Esophagus muscularis mucosa (tissue), 4 donors: ENCODE results near the gene ATP6V1C2. TPM values are rescaled to one million over a fixed set of nuclear protein-coding genes. Genes with fewer than 3 reads are reported as not detected.

Experiments used
- DNase-seq: peaks from one replicate; pipeline ENCODE4 v3.0.0-alpha.2; 2017; ENCODE audit errors: extremely low spot score
- H3K27ac ChIP-seq, 4 donors: fragments of 200-600 bp; sonication (generic); replicated peaks in 1 of 4; 1 replicate in 3 of 4; 2 replicates in 1 of 4; pipeline ENCODE4 v1.5.1; 2016 to 2019; ENCODE audit warnings: mild to moderate bottlenecking in 1 of 4
- H3K27me3 ChIP-seq, 4 donors: fragments of 200-600 bp; sonication (generic); one replicate each; pipeline versions ENCODE4 v1.5.1 to v1.6.0; 2016 to 2019
- H3K36me3 ChIP-seq, 4 donors: fragments of 200-600 bp; sonication (generic); one replicate each; pipeline ENCODE4 v1.5.1; 2016 to 2019
- H3K4me1 ChIP-seq, 4 donors: fragments of 200-600 bp; sonication (generic); one replicate each; pipeline ENCODE4 v1.5.1; 2016 to 2019
- H3K4me3 ChIP-seq, 4 donors: fragments of 200-600 bp; sonication (generic); 1 replicate in 2 of 4; 2 replicates in 2 of 4; pipeline ENCODE4 v1.5.1; 2016 to 2019; ENCODE audit warnings: mild to moderate bottlenecking in 4 of 4, moderate library complexity in 1 of 4
- H3K9me3 ChIP-seq, 4 donors: fragments of 200-600 bp; sonication (generic); 1 replicate in 3 of 4; 2 replicates in 1 of 4; pipeline ENCODE4 v1.5.1; 2016 to 2019
- EP300 ChIP-seq: sonication (generic); formaldehyde crosslinking; IDR thresholded peaks from one replicate; pipeline ENCODE4 v1.6.1; 2017; ENCODE audit warnings: antibody characterized with exemption
- POLR2A ChIP-seq: fragments of 450-650 bp; IDR thresholded peaks from one replicate; pipeline ENCODE4 v1.6.1; 2017; ENCODE audit warnings: antibody characterized with exemption, moderate library complexity, mild to moderate bottlenecking, low read depth
- POLR2AphosphoS5 ChIP-seq, 2 donors: sonication (generic); formaldehyde crosslinking; IDR thresholded peaks; one replicate each; pipeline ENCODE4 v1.6.1; 2017; ENCODE audit warnings: antibody characterized with exemption in 2 of 2
- WGBS: methylation state at CpG from one replicate; pipeline ENCODE4 v1.1.5; 2018; 5-methylcytosine and 5-hydroxymethylcytosine counted together
- intact Hi-C: fragments of 100-400 bp; cut with DNase I; formaldehyde crosslinking; loops from one replicate; pipeline ENCODE4 v1.15.1; 2023
- total RNA-seq, 4 donors: library from RNA; depleted of rRNA; stranded (reverse); fragments of >200 nt; gene quantifications; one replicate each; pipeline versions ENCODE4 v1.1.0 to v1.2.1, GENCODE V29; 2016
- TF ChIP-seq, protein P1 (sequence below), 3 experiments: fragments of 200-600 bp in 2 of 3; fragments of 450-650 bp in 1 of 3; sonication (generic) in 2 of 3; IDR thresholded peaks; one replicate each; pipeline ENCODE4 v1.5.1; 2017 to 2019; ENCODE audit warnings: antibody characterized with exemption in 3 of 3, mild to moderate bottlenecking in 2 of 3, moderate library complexity in 1 of 3

ATP6V1C2 gene
- total RNA-seq, 4 donors from 2014 or later, result 0.17 TPM; not detected in 3

DNA sequence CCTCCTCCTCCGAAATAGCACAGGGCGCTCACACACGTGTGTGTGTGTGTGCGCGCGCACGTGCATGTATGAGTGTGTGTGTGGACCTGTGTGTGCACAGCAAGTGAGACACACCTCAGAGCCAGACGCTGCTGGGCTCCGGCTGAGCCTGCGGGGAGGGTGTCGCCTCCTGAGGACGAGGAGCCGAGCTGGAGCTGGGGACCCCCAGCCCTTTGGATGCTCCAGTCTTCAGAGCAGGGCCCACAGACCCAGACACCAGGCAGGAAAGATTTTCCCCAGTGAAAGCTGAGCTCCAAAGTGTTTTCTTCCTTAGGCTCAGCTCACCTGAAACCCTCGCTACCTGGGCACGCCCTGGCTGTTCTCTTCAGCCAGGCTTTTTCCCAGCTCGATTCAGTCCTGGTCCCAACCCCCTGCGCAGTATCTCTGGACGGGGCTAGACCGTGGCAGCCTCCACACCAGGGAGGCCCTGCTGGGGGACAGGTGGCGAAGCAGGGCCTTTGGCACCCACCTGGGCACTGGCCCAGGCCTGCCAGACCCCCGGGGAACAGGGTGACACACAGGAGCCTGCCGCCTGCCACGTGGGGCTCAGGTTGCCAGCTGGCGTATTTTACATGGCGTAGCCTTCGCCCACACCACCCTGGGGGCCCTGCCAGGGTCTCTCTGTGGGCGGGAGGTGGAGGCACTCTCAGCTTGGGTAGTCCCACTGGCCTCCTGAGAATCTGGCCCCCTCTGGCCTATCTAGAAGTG, 55.0 kb downstream of the ATP6V1C2 start:
- 88% methylated on average over 16 of the region's 27 CpGs for WGBS
- intact Hi-C loops, result no loop called here
- Histone ChIP-seq H3K27ac (no peak overlapping the region), H3K4me3 (no peak overlapping the region), H3K4me1 (peaks cover 0 to 3% (median 0%) of the 10 kb centered on the region in 4 donors), H3K27me3 (no peaks in the 10 kb centered on the region), H3K36me3 (peaks cover 17 to 45% (median 35%) of the 10 kb centered on the region in 4 donors), H3K9me3 (no peaks in the 10 kb centered on the region)
- TF ChIP-seq, protein P1, sequence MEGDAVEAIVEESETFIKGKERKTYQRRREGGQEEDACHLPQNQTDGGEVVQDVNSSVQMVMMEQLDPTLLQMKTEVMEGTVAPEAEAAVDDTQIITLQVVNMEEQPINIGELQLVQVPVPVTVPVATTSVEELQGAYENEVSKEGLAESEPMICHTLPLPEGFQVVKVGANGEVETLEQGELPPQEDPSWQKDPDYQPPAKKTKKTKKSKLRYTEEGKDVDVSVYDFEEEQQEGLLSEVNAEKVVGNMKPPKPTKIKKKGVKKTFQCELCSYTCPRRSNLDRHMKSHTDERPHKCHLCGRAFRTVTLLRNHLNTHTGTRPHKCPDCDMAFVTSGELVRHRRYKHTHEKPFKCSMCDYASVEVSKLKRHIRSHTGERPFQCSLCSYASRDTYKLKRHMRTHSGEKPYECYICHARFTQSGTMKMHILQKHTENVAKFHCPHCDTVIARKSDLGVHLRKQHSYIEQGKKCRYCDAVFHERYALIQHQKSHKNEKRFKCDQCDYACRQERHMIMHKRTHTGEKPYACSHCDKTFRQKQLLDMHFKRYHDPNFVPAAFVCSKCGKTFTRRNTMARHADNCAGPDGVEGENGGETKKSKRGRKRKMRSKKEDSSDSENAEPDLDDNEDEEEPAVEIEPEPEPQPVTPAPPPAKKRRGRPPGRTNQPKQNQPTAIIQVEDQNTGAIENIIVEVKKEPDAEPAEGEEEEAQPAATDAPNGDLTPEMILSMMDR (IDR thresholded peaks at IDR 0.05), result no peak
- TF ChIP-seq POLR2AphosphoS5 (IDR thresholded peaks at IDR 0.05) (no peak), POLR2A (no peak), EP300 (no peak)
- no peak for DNase-seq

DNA sequence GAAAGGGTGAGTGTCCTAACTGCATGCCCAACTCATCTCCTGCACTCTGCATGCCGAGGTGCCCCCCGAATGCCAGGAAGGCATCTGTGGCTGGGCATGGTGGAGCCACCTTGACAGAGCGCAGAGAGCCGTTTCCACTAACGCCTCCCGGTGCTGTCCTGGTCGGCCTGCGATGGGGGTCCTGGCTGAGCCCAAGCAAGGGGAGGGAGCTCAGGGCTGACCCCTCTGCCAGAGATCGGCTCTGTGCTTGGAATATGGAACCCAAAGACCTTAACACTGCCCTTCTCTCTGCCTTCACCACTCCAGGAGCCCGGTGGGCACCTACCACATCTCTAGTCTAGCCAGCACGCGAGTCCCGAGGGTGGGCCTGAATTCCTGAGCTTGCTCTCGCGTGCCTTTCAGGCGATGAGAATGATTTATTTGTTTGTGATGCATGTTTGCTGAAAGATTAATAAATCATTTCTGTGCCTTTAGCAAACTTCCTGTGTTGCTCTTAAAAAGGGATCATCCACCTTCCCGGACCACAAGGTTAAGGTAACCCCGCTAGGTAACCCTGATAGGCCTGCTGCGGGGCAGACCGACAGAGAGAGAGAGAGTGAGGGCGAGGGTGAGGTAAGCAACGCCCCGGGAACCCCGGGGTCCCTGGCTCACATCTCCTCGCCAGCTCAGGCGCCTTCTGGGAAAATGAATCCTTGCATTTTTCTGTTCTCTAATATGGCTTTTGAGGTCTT, 55.8 kb downstream of the ATP6V1C2 start:
- WGBS, result 87% methylated on average over 19 of the region's 26 CpGs
- intact Hi-C loops, result no loop called here
- DNase-seq, result no peak
- H3K27ac ChIP-seq, result no peak overlapping the region
- no peak overlapping the region for H3K4me3 ChIP-seq
- TF ChIP-seq POLR2AphosphoS5 (IDR thresholded peaks at IDR 0.05), result no peak
- no peak for TF ChIP-seq POLR2A
- H3K27me3 ChIP-seq, result no peaks in the 10 kb centered on the region
- peaks cover 0 to 3% (median 0%) of the 10 kb centered on the region in 4 donors for H3K4me1 ChIP-seq
- H3K9me3 ChIP-seq, result no peaks in the 10 kb centered on the region
- peaks cover 21 to 53% (median 44%) of the 10 kb centered on the region in 4 donors for H3K36me3 ChIP-seq

DNA sequence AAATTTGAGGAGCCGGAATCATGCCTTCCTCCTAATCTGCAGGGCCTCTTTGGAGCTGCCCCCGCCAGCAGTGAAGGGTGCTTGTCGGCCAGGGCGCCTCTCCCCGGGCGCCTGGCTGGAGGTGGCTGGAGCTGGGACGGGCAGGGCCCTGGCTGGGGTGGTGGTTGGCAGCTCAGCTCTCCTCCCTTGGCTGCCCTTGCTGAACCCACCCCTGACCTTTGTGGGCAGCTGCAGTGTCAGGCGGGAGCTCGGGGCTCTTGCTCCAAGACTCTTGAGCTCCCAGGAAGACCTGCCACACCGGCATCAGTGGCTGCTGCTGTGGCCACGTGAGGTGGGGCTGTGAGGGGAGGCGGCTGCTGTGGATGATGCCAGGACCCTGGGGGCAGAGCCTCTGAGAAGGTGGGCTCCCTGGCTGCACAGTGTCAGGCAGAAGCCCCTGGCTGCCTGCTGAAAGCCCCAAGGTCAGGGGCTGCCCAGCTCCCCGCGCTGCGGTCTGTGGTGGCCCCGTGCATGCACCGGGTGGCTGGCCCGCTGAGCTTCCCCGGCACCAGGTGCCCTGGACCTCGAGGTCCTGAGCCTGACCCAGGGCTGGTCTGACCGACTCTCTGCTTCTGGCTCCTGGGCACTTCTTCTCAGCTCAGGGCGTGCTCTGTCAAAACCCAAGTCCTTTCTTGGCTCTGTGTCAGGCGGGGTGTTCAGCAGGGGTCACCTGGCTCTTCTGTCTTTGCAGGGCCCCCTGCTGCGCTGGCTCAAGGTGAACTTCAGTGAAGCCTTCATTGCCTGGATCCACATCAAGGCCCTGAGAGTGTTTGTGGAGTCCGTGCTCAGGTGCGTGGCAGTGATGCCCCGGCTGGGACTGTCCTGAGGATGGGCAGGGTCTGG, 56.7 kb downstream of the ATP6V1C2 start:
- intact Hi-C loops, result no loop called here
- Histone ChIP-seq H3K27me3 (no peaks in the 10 kb centered on the region), H3K36me3 (peaks cover 27 to 61% (median 52%) of the 10 kb centered on the region in 4 donors), H3K9me3 (no peaks in the 10 kb centered on the region), H3K4me3 (no peak overlapping the region), H3K27ac (no peak overlapping the region), H3K4me1 (peaks cover 0 to 3% (median 0%) of the 10 kb centered on the region in 4 donors)
- peak; percentile 90 for DNase-seq
- TF ChIP-seq, protein P1 (IDR thresholded peaks at IDR 0.05), result no peak
- no peak for TF ChIP-seq POLR2A
- 90% methylated on average over 22 of the region's 27 CpGs for WGBS

DNA sequence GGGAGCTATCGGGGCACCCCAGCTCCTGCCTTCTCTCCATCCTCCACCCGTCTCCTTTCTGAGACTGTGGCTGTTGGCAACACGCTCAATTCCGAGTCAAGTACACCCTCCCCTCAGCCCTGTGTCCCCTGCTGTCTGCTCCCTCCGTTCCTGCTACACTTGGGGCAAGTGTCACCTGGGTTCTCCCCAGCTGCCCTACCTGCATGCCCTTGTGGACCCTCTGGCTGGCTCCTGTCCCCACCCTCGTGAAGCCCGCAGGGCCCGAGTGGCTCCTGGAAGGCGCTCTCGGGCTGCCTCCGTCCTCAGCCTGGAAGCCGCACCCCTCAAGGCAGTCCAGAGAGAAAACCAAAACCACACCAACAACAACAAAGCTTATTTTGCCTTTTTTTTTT, 57.3 kb downstream of the ATP6V1C2 start:
- 93% methylated on average over 12 of the region's 12 CpGs for WGBS
- intact Hi-C loops, result no loop called here

More for the DNA sequence above, 57.3 kb downstream of the ATP6V1C2 start:
- TF ChIP-seq, protein P1 (IDR thresholded peaks at IDR 0.05), result no peak
- TF ChIP-seq POLR2AphosphoS5 (IDR thresholded peaks at IDR 0.05) (no peak), POLR2A (no peak), EP300 (no peak)
- Histone ChIP-seq H3K27ac (no peak overlapping the region), H3K27me3 (no peaks in the 10 kb centered on the region), H3K4me3 (no peak overlapping the region), H3K36me3 (peaks cover 32 to 68% (median 57%) of the 10 kb centered on the region in 4 donors), H3K4me1 (peaks cover 0 to 3% (median 0%) of the 10 kb centered on the region in 4 donors), H3K9me3 (no peaks in the 10 kb centered on the region)
- no peak for DNase-seq
